Activated T-helper 1 cell treated with anti-CD3 and anti-CD28 coated beads, Interleukin-12 subunit alpha, Interleukin-12 subunit beta, Interleukin-2, Interleukin-4 antibody, amounts not matched to agents 30 ng/mL and 10 ng/mL and 1 ng/mL, durations not matched to agents 14 hours and 24 hours and 36 hours (primary cell): ENCODE measurements around the gene APOL1. TPM values are rescaled to one million over a fixed set of nuclear protein-coding genes. Genes with fewer than 3 reads are reported as not detected.
A peak's percentile ranks its signal among the peaks of the same experiment; 100 is the strongest.

Experiments
- DNase-seq: peaks from one replicate; pipeline ENCODE4 v3.0.0; 2021; ENCODE audit warnings: low spot score
- H3K27ac Mint-ChIP-seq: one replicate; pipeline ENCODE4 v1.8.0; 2021; ENCODE audit warnings: mild to moderate bottlenecking, mixed read lengths
- H3K27me3 Mint-ChIP-seq: one replicate; pipeline ENCODE4 v1.8.0; 2022; ENCODE audit warnings: mild to moderate bottlenecking, moderate library complexity, mixed read lengths; ENCODE audit not compliant: insufficient read depth
- H3K36me3 Mint-ChIP-seq: one replicate; pipeline ENCODE4 v1.8.0; 2021; ENCODE audit warnings: low read depth, mixed read lengths
- H3K4me1 Mint-ChIP-seq: one replicate; pipeline ENCODE4 v1.8.0; 2021; ENCODE audit warnings: low read depth, mixed read lengths
- H3K4me3 Mint-ChIP-seq: one replicate; pipeline ENCODE4 v1.8.0; 2021; ENCODE audit warnings: mild to moderate bottlenecking, moderate library complexity, mixed read lengths
- H3K9me3 Mint-ChIP-seq: one replicate; pipeline ENCODE4 v1.8.0; 2021; ENCODE audit warnings: mixed read lengths
- intact Hi-C: fragments of 100-400 bp; cut with micrococcal nuclease; formaldehyde crosslinking; loops from one replicate; pipeline ENCODE4 v1.15.1; 2024
- total RNA-seq: library from RNA; stranded (reverse); gene quantifications from 2 replicates; pipeline ENCODE4 v1.2.3, GENCODE V29; 2022

Gene APOL1
- total RNA-seq, 1 donor from 2014 or later: 37.1 TPM

- Mint-ChIP-seq H3K4me3 (no peak overlapping the region), H3K4me1 (no peaks in the 10 kb centered on the region), H3K27ac (no peak overlapping the region), H3K36me3 (peaks cover 37% of the 10 kb centered on the region), H3K27me3 (no peaks in the 10 kb centered on the region), H3K9me3 (no peaks in the 10 kb centered on the region)
- no peak for DNase-seq
- intact Hi-C loops: no loop called here
These were observed 55.9 kb downstream of the APOL1 start for GRCh38 chr22:36308880-36309279.

- Mint-ChIP-seq H3K4me3 (no peak overlapping the region), H3K9me3 (no peaks in the 10 kb centered on the region), H3K27me3 (no peaks in the 10 kb centered on the region), H3K36me3 (peaks cover 35% of the 10 kb centered on the region), H3K4me1 (no peaks in the 10 kb centered on the region), H3K27ac (no peak overlapping the region)
- DNase-seq: no peak
- intact Hi-C loops: no loop called here
These were observed 58.6 kb downstream of the APOL1 start for GRCh38 chr22:36311386-36312085.

- intact Hi-C loops: no loop called here
- H3K27me3 Mint-ChIP-seq: no peaks in the 10 kb centered on the region
- H3K4me3 Mint-ChIP-seq: no peak overlapping the region
- peaks cover 53% of the 10 kb centered on the region for H3K36me3 Mint-ChIP-seq
- H3K4me1 Mint-ChIP-seq: peaks cover 5% of the 10 kb centered on the region
- no peaks in the 10 kb centered on the region for H3K9me3 Mint-ChIP-seq
- no peak for DNase-seq
- H3K27ac Mint-ChIP-seq: peak overlapping the region; percentile 1
These were observed 62.4 kb downstream of the APOL1 start for GRCh38 chr22:36315325-36315724.

- no peaks in the 10 kb centered on the region for H3K27me3 Mint-ChIP-seq
- H3K4me1 Mint-ChIP-seq: peaks cover 5% of the 10 kb centered on the region
- intact Hi-C loops: no loop called here
- H3K9me3 Mint-ChIP-seq: no peaks in the 10 kb centered on the region
- peaks cover 54% of the 10 kb centered on the region for H3K36me3 Mint-ChIP-seq
- H3K27ac Mint-ChIP-seq: no peak overlapping the region
- DNase-seq: no peak
- H3K4me3 Mint-ChIP-seq: no peak overlapping the region
These were observed 63.5 kb downstream of the APOL1 start for GRCh38 chr22:36316419-36316818.

Other genes with a start within 250 kb of the APOL1 start
- 3.7 and 3.8 TPM in 2 replicates for gene RBFOX2, start 224.3 kb upstream of the APOL1 start, total RNA-seq
- gene APOL3, start 92.4 kb upstream of the APOL1 start, total RNA-seq: 52.4 and 53.5 TPM in 2 replicates
- gene APOL4, start 51.3 kb upstream of the APOL1 start, total RNA-seq: 0.18 TPM in 1 of 2 replicates, not detected in the other
- 54.4 and 62.2 TPM in 2 replicates for gene APOL2, start 13.6 kb upstream of the APOL1 start, total RNA-seq
- 618 and 639 TPM in 2 replicates for gene MYH9, start 134.8 kb downstream of the APOL1 start, total RNA-seq
- gene TXN2, start 228.5 kb downstream of the APOL1 start, total RNA-seq: 95.2 and 95.3 TPM in 2 replicates